Measurements from ENCODE around the gene MRPS15. TPM values are rescaled to one million over a fixed set of nuclear protein-coding genes. Genes with fewer than 3 reads are reported as not detected.

The MRPS15 gene
- total and polyA plus RNA-seq, 2 of the 13 experiments (the other 11 are each of a cell fraction or from before 2014, with no cell fraction given): 59.0 to 113 TPM

- TF ChIP-seq XRCC5 (optimal IDR thresholded peaks at IDR 0.05; ENCODE audit: low read length): peak; percentile 50
- peak; percentile 70 for TF ChIP-seq SP4 (CRISPR knock-in tag; IDR thresholded peaks at IDR 0.05)
- TF ChIP-seq ZNF296 (CRISPR knock-in tag; conservative IDR thresholded peaks at IDR 0.05): peak; percentile 96
- TF ChIP-seq ZBTB44 (CRISPR knock-in tag; IDR thresholded peaks at IDR 0.05): no peak
- TF ChIP-seq DNMT3B (CRISPR knock-in tag; conservative IDR thresholded peaks at IDR 0.05): 0 out of 2 replicates have a peak, but pooled peaks have one; percentile 23
- peak; percentile 66; the same call in 1 of the 2 replicates for TF ChIP-seq ZBTB3 (CRISPR knock-in tag; IDR thresholded peaks at IDR 0.05; ENCODE audit: borderline replicate concordance, low read depth)
- TF ChIP-seq PRMT3 (CRISPR knock-in tag; IDR thresholded peaks at IDR 0.05; ENCODE audit: borderline replicate concordance, low read depth): peak; percentile 86; the same call in 1 of the 2 replicates
- no peak for TF ChIP-seq HNRNPK (IDR thresholded peaks at IDR 0.05; ENCODE audit: low read depth, low read length, poor library complexity, severe bottlenecking)
- TF ChIP-seq ZZZ3 (CRISPR knock-in tag; IDR thresholded peaks at IDR 0.05; ENCODE audit: borderline replicate concordance): 0 out of 2 replicates have a peak, but pooled peaks have one; percentile 28
- 0 out of 2 replicates have a peak, but pooled peaks have one; percentile 57 for TF ChIP-seq AHR (CRISPR knock-in tag; IDR thresholded peaks at IDR 0.05)
- TF ChIP-seq FOXP1 (IDR thresholded peaks at IDR 0.05): peak; percentile 97
- TF ChIP-seq FOXP1 (CRISPR knock-in tag; IDR thresholded peaks at IDR 0.05): peak; percentile 99
- peak; percentile 76; the same call in 1 of the 2 replicates for TF ChIP-seq GFI1 (CRISPR knock-in tag; IDR thresholded peaks at IDR 0.05; ENCODE audit: borderline replicate concordance)
- peak; percentile 84; the same call in 1 of the 2 replicates for TF ChIP-seq KDM5B (CRISPR knock-in tag; IDR thresholded peaks at IDR 0.05; ENCODE audit: borderline replicate concordance)
- no peak; the same call in 1 of the 2 replicates for TF ChIP-seq ZNF274 (CRISPR knock-in tag; IDR thresholded peaks at IDR 0.05)
- TF ChIP-seq SALL2 (CRISPR knock-in tag; IDR thresholded peaks at IDR 0.05): peak; percentile 95
- TF ChIP-seq CENPT (CRISPR knock-in tag; IDR thresholded peaks at IDR 0.05; ENCODE audit: low read depth): no peak
- peak; percentile 92 for TF ChIP-seq ZNF713 (CRISPR knock-in tag; IDR thresholded peaks at IDR 0.05)
- TF ChIP-seq ATM (IDR thresholded peaks at IDR 0.05; ENCODE audit: borderline replicate concordance): no peak
- peak; percentile 100 for TF ChIP-seq FOXJ3 (CRISPR knock-in tag; IDR thresholded peaks at IDR 0.05; ENCODE audit: borderline replicate concordance)
Observed at GRCh38 chr1:36486439-36487335, 22.5 kb upstream of the MRPS15 start (continued).

Measured in HepG2 (cell line).